NCI-H526 treated with DMSO at 0.1 percent for 48 hours (cell line): ENCODE measurements around the gene SLC22A3.
"Not testable (repeated sequence)": the region's sequence is repeated elsewhere in the genome, so short reads cannot be mapped to it uniquely, and the experiment has no call there.

Experiments used
- DNase-seq: peaks from one replicate; lab custom pipeline; 2025; lab: John Stamatoyannopoulos, UW

SLC22A3 gene

DNA sequence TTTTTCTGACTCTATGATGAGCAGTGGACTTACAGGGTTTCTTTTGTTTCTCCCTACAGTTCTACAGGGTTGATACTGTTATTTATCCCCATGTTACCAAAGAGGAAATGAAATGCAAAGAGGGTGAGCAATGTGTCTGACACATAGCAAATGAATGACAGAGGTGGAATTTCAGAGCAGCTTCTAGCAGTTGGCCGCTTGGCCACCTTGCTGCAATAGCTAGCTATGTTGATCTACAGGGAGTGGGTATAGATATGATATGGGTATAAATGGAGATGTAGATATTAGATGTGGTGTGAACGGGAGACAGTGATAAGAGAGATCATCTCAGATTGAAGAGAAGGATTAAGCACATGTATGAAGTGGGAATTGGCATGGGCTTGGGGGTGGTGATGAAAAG, 10.9 kb upstream of the SLC22A3 start:
- no peak for DNase-seq

DNA sequence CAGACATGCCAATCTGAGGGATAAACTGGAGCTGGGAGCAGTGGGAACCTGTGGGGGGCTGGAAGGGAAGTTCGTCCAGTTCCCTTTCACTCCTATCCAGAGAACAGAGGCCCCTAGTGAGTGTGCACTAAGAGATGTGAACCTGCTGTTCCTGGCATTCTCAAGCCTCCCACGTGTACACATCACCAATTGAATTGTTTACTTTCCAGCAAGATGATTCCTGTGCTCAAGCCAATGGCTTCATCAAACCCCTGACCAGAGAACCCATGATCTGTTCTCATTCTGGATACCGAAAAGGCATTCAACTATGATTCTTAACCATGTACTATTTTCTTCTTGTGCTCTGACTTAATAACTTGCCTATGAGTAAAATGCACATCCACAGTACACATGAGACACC, 10.2 kb upstream of the SLC22A3 start:
- DNase-seq, result no peak

DNA sequence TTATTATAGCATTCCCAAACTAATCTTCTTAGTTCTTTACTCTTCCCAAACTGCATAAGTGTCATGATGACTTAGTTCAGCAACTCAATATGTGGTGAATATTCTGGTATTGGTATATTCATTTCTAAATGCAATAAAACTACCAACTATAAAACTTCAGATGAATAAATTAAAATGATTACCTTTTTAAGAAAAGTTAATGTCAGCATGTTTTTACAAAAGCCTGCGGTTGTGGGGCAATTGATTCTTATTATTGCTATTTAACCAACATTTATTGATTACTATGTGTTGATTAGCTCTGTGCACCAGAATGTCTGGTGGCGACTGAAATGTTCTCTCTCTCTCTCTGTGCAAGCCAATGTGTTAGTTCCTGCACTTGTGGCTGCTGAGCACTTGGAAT, 5.0 kb upstream of the SLC22A3 start:
- DNase-seq, result no peak

DNA sequence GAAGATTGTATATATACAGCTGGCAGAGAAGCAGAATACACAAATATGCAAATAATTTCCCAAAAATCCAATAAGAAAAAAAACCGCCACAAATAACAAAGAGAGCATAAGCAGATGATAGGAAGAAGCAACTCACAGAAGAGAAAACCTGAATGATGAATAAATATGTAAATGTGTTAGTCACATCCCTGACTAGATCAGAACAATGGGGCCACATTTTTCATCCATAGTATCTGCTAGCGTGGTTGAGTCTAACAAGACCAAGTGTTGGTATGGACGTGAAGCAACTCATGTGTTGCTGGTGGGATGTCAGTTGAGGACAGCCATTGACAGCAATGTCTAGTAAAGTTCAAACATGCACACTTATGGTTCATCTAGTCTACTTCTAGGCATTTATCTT, 3.9 kb upstream of the SLC22A3 start:
- no peak for DNase-seq

DNA sequence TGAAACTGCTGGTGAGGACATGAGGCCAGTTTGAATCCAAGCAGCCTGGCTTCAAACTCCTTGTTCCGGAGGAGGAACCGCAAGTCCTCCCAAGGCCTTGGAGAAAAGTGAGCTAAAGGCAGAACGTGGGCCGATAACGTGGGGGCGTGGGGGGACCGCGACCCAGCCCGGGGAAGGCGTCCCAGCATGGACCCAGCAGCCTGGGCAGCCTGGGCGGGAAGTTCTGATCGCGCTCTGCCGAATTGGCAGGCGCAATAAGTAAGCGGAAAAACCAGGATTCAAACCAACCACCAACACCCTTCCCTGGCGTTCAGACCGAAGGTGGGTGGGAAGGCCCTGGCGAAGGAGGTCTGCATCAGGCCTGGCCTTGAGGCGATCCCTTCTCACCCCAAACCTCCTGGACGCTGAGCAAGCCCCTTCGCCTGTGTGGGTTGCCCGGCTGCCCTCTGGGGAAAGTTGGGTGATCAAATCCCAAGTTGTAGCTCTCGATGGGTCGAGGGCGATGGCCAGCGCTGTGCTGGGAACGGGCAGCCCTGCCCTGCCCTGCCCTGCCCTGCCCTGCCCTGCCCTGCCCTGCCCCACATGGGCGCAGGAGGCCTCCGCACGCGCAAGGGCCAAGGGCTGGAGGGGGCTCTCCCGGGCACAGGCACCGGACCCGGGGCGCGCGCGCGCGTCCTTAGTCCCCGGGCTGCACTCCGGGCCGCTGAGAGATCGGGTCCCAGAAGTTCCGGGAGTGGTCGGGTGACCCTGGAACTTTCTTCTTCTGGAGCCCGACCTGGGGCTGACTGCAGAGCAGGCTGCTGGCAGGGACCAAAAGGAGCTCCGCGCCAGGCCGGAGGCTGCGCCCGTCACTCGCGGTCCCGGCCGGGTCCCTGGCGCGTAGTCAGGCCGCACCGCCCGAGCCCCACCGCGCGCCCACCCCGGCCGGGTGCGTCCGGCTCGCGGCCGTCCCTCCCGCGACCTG, 637 bp upstream of the SLC22A3 start:
- no peak for DNase-seq

DNA sequence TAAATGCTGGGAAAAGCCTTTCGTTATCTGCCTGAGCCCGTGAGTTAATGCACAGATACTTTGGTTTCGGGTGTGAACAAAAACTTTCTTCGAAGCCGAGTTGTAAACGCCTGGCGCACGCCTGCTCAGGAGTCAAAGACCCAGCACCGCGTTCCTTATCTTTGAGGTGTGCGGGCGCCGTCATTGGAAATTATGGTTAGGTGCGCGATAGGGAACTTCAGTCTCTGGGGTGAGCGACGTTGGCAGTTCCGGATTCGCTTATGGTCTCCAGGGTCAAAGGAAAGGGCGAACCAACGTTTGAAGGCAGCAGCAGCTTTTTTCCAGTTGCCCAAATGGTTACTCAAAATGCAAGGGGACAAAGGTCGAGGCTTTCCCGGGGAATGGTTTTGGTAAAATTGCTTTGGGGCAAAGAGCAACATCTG, 853 bp downstream of the SLC22A3 start:
- DNase-seq, result no peak

DNA sequence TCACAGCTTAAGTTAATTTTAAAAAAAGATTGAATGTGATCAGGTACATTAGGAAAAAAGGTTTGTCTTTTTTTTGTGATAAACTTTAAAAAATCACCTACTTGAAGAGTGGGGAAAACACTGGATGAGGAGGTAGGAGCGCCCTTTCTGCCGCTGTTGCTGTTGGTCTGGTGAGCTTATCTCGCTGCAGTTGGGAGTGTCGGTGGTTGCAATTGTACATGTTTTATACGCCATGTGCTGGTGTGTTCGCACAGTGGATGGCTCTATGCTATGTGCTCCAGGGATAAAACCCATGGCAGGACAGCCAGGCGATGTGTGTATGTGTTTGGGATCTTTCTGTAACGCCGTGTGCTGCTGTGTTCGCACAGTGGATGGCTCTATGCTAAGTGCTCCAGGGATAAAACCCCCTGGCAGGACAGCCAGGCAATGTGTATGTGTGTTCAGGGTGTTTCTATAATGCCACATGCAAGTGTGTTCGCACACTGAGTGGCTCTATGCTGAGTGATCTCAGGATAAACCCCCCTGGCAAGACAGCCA, 1.7 kb downstream of the SLC22A3 start:
- DNase-seq, result no peak

DNA sequence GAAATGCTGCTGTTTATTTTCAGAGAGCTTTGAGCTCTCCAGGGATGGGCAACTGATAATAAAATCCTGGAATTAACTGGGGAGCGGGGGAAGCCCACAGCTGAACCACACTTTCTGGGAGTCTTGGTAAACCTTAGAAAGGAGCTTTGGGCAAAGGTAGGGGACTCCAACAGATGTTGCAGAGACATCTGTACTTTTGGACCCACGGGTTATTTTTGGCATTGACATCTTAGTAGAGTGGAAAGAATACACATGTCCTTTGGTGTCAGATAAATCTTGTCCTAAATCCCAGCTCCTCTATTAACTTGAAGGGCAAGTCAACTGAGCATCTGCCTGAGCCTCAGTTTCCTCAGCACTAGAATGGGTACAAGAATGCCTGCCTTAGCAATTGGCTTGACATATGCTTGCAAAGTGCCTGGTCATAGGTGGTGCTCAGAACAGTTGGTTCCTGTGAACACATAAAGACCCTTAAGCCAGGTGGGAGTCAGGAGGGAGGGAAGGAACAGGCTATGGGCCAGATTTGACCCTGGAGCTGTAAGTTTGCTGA, 5.8 kb downstream of the SLC22A3 start:
- DNase-seq, result no peak

DNA sequence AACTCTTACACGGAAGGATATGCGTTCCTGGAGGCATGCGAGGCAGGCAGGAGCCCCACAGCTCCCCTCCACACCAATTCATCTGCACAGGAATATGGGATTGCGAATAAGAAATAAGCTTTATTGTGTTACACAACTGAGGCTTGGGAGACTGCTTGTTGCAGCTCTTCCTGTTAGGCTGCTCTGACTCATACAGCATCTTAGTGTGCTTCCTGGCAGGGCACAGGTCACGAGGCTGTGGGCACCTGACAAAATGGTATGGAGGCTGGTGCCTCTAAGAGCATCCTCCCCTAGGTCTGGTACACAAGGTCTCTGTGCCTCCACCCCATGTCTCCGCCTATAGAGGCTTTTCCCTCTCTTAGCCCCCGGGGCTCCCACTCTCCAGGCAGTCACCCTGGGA, 6.8 kb downstream of the SLC22A3 start:
- DNase-seq, result no peak

DNA sequence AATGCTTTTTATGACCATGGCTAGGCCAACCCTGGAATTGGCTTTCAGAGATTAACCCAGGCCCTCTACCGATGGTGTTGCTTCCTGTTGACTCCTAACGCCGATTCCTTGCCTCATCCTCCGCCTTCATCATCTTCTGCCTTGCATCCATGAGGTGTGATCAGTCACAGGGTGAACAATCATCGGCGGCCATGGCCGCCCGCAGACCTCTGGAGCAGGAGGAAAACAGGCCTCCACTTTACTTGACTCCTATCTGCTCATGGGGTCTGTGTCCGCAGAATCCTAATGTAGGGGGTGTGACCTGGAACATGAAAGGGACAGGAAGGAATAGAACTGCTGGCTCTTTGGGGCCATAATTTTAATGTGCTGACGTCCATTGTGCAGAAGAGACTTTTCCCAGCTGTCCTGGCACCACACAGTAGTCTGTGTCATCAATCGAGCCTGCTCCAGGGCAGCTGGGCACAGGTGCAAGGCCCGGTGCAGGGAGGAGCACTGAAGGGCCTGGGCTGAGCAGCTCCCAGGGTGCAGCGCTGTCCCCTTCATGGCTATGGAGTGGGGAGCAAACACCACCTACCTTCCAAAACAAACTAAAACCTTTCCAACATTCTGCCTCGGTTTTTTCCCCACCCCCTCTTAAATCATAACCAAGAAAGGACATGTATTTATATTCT, 8.0 kb downstream of the SLC22A3 start:
- no peak for DNase-seq

DNA sequence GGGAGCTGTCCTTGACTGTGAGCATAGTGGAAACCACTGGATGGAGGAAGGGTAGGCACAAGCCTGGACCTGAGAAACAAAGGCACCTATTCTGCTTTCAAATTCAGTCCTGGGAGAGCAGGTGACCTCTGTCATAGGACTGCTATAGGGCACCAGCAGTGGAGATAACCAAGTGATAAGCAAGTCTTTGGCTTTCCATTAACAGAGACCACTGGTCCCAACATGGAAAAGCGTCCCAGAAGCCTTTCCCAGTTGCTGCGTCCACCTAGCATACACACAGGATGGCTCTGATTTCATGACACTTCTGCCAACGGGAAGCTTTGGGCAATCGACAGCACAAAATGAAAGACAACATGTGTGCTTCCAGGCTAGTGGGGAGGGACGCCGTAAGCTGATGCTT, 8.9 kb downstream of the SLC22A3 start:
- DNase-seq, result no peak

DNA sequence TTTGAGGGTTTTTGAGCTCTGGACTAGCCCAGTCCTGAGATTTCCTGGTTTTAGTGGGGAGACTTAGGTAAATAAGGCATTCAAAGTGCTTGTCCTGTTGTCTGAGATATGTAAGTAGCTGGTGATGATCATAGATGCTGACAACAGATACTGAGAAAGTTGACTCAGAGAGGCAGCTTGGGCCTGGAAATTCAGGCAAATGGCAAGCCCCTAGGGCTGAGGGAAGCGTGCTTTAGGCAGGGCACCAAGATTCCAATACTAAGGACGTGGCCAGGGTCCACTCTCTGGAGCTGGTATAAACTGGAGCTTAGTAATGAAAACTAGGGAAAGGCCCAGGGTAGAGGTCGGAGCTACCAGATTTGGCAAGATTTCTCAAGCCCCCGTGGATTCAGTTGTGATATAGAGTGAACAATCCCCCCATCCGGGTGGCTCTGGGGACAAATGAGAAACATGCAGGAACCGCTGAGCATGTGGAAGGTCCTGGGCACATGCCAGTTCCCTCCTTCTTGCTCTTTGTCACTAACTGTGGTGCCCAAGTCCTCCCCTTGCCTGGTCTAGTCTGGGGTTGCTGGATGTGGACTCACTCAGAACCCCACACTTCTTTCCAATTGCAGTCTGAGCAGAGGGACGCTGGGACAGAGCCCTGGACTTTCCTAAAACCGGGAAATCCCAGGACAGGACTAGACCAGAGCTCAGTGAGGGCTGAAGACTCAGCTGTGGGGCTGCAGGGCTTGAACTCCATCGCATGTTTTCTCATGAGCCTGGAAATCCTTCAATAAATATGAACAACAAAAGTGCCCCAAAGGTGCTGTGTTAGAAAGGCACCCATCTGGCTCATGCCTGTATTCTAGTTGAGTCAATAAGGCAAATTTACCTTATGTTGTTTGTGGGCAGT, 10.3 kb downstream of the SLC22A3 start:
- no peak for DNase-seq

DNA sequence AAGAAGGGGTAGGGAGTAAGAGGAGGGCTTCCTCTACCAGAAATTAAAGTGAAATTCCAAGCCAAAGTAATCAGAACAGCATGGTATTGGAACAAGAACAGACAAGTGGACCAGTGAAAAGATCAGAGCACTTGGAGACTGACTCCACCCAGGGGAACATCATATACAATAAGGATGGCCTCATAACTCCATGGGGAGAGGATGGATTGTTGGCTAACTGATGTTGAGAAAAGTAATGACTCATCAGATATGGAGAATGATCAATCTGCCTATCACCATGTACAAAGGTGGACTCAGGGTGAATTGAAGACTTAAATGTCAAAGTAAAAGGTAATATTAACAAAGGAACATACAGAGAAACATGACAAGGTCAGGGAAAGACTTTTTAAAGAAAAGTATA, 12.8 kb downstream of the SLC22A3 start:
- DNase-seq, result no peak

DNA sequence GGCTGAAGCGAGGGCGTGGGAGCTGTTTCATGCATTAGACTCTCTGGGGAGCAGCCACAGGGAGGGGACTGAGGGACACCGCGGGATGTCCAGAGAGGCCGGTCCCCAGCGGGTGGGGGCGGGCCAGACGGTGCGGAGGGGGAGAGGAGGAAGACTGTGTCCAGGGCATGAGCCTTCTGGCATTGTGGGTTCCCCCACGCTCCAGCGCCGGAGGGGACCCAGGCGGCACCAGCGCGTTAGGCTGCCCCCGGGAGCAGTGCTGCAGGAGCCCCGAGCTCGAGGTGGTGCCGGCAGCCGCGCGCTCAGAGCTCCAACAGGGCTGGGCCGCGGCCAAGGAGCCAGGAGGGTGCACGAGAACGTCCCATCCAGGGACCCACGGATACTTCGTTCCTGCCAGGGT, 14.4 kb downstream of the SLC22A3 start:
- no peak for DNase-seq

DNA sequence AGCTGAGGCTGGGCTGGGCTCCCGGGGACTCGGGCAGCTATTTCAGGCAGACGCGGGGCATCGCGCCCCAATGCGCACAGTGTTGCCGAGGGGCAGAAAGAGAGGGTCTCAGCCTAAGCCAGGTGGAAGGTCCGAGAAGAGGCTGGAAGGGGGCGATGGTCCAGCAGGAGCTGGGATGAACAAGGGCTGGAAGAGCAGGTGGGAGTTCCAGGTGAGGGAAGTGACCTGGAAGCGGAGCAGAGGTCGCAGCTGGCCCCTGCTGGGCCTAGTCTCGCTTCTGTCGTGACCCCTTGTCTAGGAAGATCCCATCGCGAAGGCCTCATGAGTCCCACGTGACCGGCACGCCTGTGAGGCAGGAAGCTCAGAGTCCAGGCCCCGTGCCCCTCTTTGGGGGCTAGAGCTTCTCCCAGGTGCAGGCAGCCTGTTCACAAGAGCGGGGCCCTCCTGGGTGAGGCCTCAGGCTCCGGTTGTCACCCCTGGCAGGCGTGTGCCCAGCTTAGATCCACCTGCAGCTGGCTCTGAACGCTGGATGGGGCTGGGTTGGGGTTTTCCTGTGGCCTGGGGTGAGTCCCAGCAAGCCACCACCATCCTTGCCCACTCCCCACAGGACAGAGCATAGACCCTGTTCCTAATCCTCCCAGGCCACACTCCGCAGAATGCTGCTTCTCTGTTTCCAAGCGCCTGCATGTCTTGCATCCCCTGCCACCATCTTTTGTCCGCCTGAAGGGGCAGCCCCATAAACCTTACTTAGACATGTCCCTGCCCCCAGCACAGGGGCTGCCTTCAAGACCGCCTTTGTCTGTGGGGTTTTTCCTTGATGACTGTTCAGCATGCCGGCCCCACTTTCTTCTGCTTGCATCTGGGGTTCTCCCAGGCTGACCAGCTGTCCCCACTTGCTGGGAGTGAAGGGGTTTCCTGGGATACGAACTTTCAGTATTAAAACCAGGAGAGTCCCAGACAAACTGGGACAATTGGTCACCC, 15.1 kb downstream of the SLC22A3 start:
- no peak for DNase-seq

DNA sequence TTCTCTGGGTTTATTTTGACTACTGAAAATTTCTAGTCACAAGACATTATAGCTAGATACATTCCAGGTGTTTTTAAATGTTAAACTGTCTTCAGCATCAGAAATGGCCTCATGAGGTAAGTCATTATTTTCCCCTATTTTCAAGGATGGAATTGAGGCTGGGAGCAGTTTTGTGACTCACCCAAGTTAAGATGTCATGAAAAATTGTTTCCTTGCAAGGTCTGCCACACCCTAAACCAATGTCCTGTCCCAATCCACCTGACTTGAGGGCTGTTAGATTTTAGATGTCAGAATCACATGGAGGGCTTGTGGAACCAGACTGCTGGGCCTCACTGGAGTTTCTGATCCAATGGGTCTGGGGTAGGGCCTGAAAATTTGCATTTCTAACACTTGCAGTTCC, 16.9 kb downstream of the SLC22A3 start:
- no peak for DNase-seq

DNA sequence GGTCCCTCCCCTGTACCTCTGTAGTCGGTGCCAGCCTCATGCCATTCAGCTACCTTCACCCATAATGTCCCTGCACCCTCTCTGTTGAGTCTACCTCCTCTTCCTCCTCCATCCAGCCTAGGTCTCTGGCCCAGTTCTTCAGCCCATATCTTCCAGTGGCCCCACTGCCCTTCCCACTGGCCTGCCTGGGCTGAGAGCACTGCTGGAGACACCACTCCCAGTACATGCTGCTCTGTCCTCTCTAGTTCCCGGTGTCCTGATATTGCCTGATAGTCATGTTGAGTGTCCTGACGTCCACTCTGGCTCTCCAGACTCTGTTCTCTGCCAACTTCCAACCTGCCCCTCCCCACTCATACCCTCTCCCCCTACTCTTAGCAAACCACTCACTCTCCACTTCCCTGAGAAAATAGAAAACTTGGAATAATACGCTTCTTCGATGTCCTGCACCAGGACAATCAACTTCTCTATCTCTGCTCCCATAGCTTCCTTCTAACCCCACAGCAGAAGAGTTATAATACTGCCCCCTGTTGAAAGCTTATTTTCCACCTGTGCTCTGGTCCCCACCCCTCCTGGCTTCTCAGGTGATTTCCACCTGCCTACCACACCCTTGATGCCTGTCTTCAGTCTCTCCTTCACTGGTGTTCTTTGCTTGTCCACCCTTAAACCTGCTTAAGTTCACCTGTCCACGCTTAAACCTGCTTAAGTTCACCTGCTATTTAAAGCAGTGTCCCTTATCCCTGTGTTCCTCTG, 19.8 kb downstream of the SLC22A3 start:
- no peak for DNase-seq

DNA sequence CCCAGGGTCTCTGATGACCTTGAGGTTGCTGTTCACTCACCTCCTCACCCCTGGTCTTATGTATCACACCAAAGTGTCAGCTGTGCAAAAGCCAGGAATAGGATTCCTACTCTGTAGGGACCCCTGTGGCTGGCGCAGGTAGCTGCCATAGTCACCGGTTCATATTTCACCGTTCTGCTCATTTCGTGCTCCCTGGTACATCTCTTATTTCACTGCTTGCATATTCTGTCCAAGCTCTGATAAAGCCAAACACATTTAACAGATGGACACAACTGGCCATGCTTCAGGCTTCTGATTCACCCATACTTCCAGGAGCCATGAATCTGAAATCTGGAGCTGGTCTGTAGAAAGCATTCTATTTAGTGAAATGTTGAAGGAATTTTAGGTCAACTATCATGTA, 20.5 kb downstream of the SLC22A3 start:
- no peak for DNase-seq

DNA sequence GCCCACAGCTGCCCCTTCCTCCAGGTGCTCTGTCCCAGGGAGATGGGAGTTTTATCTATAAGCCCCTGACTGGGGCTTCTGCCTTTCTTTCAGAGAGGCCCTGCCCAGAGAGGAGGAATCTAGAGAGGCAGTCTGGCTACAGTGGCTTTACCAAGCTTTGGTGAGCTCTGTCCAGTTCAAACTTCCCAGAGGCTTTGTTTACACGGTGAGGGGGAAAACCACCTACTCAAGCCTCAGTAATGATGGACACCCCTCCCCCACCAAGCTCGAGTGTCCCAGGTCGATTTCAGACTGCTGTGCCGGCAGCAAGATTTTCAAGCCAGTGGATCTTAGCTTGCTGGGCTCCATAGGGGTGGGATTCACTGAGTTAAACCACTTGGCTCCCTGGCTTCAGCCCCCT, 25.4 kb downstream of the SLC22A3 start:
- not testable (repeated sequence) for DNase-seq
